Kasumi-1 (cell line): ENCODE data around the gene GALNT7.
"Not testable (repeated sequence)": the region's sequence is repeated elsewhere in the genome, so short reads cannot be mapped to it uniquely, and the experiment has no call there.

Source experiments
- DNase-seq, 2 experiments: peaks; one replicate each; lab custom pipeline; 2025; lab: John Stamatoyannopoulos, UW

Gene GALNT7

DNA sequence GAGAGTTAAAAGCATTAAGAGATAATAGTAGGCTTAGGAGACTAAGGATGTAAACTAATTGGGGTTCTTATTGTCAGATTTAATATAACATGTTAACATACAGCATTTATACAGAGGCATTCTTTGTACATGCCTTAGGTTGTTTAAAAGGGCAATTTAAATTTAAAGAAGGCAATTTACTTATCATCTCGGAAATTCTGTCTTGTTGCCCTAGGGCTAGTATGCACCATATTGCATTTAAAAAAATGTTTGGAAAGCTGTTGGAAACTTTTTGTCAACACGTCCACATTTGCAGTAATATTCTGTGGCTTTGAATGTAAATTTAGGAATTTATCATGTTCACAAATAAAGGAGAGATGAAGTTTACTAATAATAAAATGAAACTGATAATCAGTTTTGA lies 25.5 kb downstream of the GALNT7 start:
- no peak for DNase-seq

DNA sequence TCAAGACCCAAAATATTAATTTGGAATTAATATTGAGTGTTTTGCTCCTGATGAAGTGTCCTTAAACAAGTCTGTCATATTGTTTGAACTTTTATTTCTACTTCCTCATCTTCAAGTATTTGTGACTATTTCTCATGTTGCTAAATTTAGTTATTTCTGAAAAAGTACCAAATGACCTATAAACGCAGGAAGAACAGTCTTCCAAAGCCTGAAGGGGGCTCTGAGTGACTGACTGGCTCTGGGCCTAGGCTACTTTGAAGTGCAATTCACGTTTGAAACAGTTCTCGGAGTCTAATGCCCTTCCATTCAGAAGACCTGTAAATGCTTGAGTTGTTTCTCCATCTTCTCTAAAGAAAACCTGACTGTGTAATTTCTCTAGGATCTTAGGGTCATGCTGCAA lies 26.5 kb downstream of the GALNT7 start:
- peak in 1 of 2 experiments; percentile 23 for DNase-seq

- no peak for DNase-seq
Measured at GRCh38 chr4:173199553-173199952, 30.9 kb downstream of the GALNT7 start.

DNA sequence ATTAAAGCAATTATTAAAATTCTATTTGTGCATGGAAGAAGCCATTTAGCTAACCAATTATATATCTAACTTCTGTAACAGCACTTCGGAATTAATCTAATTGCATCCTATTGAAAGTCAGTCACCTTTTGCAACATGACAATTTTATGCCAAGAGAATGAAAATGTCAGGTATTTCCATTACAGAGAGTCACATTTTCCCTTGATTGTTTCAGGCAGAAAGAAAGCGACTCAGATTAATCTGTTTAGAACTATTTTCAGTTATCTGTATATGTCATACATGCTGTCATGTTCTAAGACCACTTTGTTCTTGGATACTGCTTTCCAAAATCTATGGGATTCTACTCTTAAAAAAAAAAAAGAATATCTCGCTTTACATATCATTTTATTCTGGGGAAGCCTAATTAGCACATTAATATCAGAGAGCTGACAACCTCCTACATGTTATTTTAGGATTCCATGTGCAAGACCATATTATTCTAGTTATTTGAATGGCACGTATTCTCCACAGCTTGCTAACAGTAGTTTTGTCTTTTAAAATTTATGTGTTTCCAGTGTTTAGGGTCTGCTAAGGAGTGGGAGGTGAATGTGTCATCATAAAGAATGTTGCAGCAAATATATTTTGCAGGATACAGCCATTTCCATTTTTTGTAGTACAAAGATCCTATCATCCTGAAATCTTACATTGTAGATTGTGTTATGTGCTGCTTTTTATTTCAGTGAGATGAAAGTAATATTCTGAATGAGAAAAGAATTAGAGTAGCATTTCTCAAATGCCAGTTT lies 31.7 kb downstream of the GALNT7 start:
- DNase-seq: no peak

DNA sequence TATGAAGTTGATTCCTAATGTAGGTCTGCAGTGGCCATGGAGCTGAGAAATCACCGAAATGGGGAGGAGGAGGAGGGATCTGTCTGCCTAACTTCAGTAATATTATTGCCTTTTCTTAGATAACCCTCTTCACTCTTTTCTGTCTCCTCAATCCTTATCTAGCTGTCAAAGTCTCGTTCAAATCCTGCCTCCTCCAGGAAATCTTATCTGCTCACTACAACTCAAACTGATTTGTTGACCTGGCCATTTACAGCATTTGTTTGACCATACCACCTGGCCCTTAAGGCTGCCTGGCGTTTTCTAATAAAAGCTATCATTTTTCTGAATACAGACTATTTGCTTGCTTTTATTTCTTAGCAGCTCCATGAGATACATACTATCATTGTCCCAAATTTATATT lies 33.8 kb downstream of the GALNT7 start:
- DNase-seq: no peak

- DNase-seq: no peak
Measured at GRCh38 chr4:173205656-173206055, 37.0 kb downstream of the GALNT7 start.

GRCh38 chr4:173208420-173208819 lies 39.8 kb downstream of the GALNT7 start:
- no peak for DNase-seq

GRCh38 chr4:173211222-173211621 lies 42.6 kb downstream of the GALNT7 start:
- no peak for DNase-seq

- DNase-seq: no peak
Measured at GRCh38 chr4:173211838-173212237, 43.2 kb downstream of the GALNT7 start.

GRCh38 chr4:173212379-173212778 lies 43.8 kb downstream of the GALNT7 start:
- DNase-seq: no peak

- no peak for DNase-seq
Measured at GRCh38 chr4:173213296-173213695, 44.7 kb downstream of the GALNT7 start.

DNA sequence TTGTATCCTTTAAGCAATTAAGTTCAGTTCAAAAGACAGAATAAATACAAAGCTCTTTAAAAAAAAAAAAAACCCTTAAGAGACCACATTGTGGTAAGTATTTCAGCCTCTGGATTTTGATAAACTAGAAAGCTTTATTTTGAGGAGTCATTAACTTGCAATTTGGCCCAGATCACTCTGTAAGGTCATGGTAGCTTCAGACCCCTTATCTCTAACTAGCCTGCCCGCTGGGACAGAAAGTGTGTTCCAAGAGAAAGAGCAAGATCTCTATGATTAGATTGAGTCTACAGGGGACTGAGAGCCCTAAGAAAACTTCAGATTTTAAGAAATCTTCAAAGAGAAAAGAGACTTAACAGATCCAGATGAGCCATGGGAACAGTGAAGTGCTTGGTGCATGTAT lies 45.6 kb downstream of the GALNT7 start:
- DNase-seq: no peak

- DNase-seq: no peak
Measured at GRCh38 chr4:173214661-173215060, 46.0 kb downstream of the GALNT7 start.

GRCh38 chr4:173217075-173217474 lies 48.5 kb downstream of the GALNT7 start:
- no peak for DNase-seq

DNA sequence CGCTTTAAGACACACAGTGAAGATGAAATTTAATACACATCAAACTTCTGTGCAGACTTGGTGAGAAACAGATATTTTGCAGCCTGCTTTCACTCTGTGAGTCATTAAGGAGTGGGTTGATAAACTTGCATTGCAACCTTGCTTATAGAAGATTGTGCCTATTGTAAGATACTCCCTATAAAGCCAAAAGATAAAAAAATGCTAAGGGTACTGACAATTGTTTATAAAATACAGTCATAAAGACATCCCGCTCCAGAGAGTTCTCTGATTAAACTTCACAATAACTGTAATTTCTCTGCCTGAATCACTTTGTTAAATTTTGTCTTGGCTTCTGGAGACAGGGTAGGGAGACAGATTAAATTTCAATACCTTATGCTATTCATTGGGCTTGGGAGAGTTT lies 49.1 kb downstream of the GALNT7 start:
- no peak for DNase-seq

GRCh38 chr4:173218411-173219125 lies 50.0 kb downstream of the GALNT7 start:
- DNase-seq: no peak

DNA sequence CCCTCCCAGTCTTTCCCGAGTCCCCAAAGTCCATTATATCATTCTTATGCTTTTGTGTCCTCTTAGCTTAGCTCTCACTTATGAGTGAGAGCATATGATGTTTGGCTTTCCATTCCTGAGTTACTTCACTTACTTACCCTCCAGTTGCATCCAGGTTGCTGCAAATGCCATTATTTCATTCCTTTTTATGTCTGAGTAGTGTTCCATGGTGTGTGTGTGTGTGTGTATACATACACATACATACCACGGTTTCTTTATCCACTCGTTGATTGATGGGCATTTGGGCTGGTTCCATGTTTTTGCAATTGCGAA lies 50.5 kb downstream of the GALNT7 start:
- not testable (repeated sequence) for DNase-seq

GRCh38 chr4:173223743-173224142 lies 55.1 kb downstream of the GALNT7 start:
- DNase-seq: no peak

- DNase-seq: no peak
Measured at GRCh38 chr4:173226401-173226888, 57.8 kb downstream of the GALNT7 start.

GRCh38 chr4:173227756-173228155 lies 59.1 kb downstream of the GALNT7 start:
- no peak for DNase-seq

- peak; percentile 24 to 26 for DNase-seq
Measured at GRCh38 chr4:173230062-173230461, 61.5 kb downstream of the GALNT7 start.

DNA sequence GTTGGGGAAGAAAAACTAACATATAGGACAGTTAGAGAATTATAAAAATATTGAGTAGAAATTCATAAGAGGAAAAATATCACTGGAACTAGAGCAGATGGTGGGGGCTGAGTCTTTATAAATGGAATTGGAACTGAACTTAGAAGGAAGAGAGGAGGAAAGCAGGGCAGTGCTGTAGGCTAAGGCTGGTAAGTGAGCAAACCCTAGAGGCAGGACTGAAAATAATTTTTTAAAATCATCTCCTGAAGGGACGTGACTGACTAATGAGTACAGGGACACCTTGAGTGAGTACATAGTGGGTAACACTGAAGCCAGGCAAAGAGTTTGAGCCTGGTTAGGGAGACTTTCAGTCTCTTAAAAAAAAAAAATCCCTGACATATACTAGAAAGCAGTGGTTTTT lies 63.3 kb downstream of the GALNT7 start:
- peak; percentile 84 to 91 for DNase-seq

- no peak for DNase-seq
Measured at GRCh38 chr4:173233857-173234256, 65.2 kb downstream of the GALNT7 start.

GRCh38 chr4:173235050-173235449 lies 66.4 kb downstream of the GALNT7 start:
- no peak for DNase-seq
